Stimulated activated CD8-positive, alpha-beta memory T cell treated with anti-CD3 and anti-CD28 coated beads, Interleukin-7, amount 100 ng/mL, for 48 hours (primary cell): ENCODE data around the gene TP53BP1.
"Not testable (repeated sequence)": the region's sequence is repeated elsewhere in the genome, so short reads cannot be mapped to it uniquely, and the experiment has no call there.

Experiments
- DNase-seq, 2 donors: peaks; one replicate each; pipeline ENCODE4 v3.0.0-alpha.2; 2020; ENCODE audit warnings: low read depth in 1 of 2; ENCODE audit errors: extremely low read depth in 1 of 2

Gene TP53BP1

GRCh38 chr15:43420435-43420834, 72.5 kb downstream of the TP53BP1 start:
- no peak for DNase-seq

- DNase-seq: no peak
These were observed 78.8 kb downstream of the TP53BP1 start for GRCh38 chr15:43414196-43414595.

- no peak for DNase-seq
These were observed 80.9 kb downstream of the TP53BP1 start for GRCh38 chr15:43412096-43412495.

- no peak for DNase-seq
These were observed 82.3 kb downstream of the TP53BP1 start for GRCh38 chr15:43410572-43411214.

- DNase-seq: no peak
These were observed 84.2 kb downstream of the TP53BP1 start for GRCh38 chr15:43408789-43409188.

- no peak for DNase-seq
These were observed 86.1 kb downstream of the TP53BP1 start for GRCh38 chr15:43406808-43407207.

GRCh38 chr15:43406189-43406588, 86.8 kb downstream of the TP53BP1 start:
- no peak for DNase-seq

- no peak for DNase-seq
These were observed 88.8 kb downstream of the TP53BP1 start for GRCh38 chr15:43404130-43404529.

- DNase-seq: no peak
These were observed 89.3 kb downstream of the TP53BP1 start for GRCh38 chr15:43403616-43404015.

GRCh38 chr15:43402255-43402654, 90.7 kb downstream of the TP53BP1 start:
- DNase-seq: no peak

- DNase-seq: not testable (repeated sequence)
These were observed 99.4 kb downstream of the TP53BP1 start for GRCh38 chr15:43393592-43393991.

GRCh38 chr15:43390723-43391122, 102.2 kb downstream of the TP53BP1 start:
- no peak for DNase-seq

- no peak for DNase-seq
These were observed 109.9 kb downstream of the TP53BP1 start for GRCh38 chr15:43383070-43383469.

GRCh38 chr15:43382310-43382709, 110.6 kb downstream of the TP53BP1 start:
- no peak for DNase-seq

GRCh38 chr15:43378601-43379000, 114.4 kb downstream of the TP53BP1 start:
- DNase-seq: no peak

- no peak for DNase-seq
These were observed 116.8 kb downstream of the TP53BP1 start for GRCh38 chr15:43376017-43376705.

GRCh38 chr15:43370975-43371974, 121.7 kb downstream of the TP53BP1 start, which contains the start of the genes TUBGCP4 and ZSCAN29:
Gene TUBGCP4 (plus strand): TSS chr15:43371101. CDS start chr15:43371355, 254 bp downstream.
Gene ZSCAN29 (minus strand): TSS chr15:43371043. CDS start chr15:43369913, 1,130 bp downstream.
- DNase-seq: peak; percentile 70 to 72

GRCh38 chr15:43370310-43370974, 122.5 kb downstream of the TP53BP1 start:
- DNase-seq: no peak

GRCh38 chr15:43361313-43361903, 131.5 kb downstream of the TP53BP1 start:
- DNase-seq: no peak

GRCh38 chr15:43360821-43361220, 132.1 kb downstream of the TP53BP1 start:
- DNase-seq: no peak
